ENCODE data around the gene DIDO1.

DNA sequence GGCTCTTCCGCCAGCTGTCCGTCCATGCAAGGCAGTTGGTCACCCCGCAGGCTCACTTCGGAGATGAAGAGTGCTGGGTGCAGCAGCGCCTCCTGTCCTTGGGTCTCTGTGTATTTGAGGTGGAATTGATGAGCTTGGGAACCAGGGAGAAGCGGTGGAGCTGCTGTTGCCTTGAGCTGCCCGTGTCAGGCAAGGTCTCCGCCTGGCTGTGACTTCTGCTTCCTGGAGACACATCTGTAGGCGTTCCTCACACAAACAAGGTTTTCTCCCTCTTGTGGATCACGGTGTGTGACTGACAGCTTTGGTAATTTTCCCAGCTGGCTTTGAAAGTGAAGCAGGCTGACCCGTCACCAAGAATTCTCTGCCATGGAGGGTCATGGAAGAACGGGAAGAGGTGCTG lies 23.7 kb upstream of the DIDO1 start:
- TF ChIP-seq, protein P1, sequence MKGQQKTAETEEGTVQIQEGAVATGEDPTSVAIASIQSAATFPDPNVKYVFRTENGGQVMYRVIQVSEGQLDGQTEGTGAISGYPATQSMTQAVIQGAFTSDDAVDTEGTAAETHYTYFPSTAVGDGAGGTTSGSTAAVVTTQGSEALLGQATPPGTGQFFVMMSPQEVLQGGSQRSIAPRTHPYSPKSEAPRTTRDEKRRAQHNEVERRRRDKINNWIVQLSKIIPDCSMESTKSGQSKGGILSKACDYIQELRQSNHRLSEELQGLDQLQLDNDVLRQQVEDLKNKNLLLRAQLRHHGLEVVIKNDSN (IDR thresholded peaks at IDR 0.05), result no peak
- TF ChIP-seq, protein P2, sequence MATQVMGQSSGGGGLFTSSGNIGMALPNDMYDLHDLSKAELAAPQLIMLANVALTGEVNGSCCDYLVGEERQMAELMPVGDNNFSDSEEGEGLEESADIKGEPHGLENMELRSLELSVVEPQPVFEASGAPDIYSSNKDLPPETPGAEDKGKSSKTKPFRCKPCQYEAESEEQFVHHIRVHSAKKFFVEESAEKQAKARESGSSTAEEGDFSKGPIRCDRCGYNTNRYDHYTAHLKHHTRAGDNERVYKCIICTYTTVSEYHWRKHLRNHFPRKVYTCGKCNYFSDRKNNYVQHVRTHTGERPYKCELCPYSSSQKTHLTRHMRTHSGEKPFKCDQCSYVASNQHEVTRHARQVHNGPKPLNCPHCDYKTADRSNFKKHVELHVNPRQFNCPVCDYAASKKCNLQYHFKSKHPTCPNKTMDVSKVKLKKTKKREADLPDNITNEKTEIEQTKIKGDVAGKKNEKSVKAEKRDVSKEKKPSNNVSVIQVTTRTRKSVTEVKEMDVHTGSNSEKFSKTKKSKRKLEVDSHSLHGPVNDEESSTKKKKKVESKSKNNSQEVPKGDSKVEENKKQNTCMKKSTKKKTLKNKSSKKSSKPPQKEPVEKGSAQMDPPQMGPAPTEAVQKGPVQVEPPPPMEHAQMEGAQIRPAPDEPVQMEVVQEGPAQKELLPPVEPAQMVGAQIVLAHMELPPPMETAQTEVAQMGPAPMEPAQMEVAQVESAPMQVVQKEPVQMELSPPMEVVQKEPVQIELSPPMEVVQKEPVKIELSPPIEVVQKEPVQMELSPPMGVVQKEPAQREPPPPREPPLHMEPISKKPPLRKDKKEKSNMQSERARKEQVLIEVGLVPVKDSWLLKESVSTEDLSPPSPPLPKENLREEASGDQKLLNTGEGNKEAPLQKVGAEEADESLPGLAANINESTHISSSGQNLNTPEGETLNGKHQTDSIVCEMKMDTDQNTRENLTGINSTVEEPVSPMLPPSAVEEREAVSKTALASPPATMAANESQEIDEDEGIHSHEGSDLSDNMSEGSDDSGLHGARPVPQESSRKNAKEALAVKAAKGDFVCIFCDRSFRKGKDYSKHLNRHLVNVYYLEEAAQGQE (IDR thresholded peaks at IDR 0.05; ENCODE audit: low read depth), result no peak
- TF ChIP-seq ZBTB7A (IDR thresholded peaks at IDR 0.05; ENCODE audit: low read depth) (no peak), EP300 (IDR thresholded peaks at IDR 0.05; ENCODE audit: borderline replicate concordance) (no peak), YY1 (IDR thresholded peaks at IDR 0.05; ENCODE audit: low read depth) (no peak), TCF12 (IDR thresholded peaks at IDR 0.05; ENCODE audit: low read depth) (no peak), EGR1 (IDR thresholded peaks at IDR 0.05) (no peak), FOXM1 (IDR thresholded peaks at IDR 0.05; ENCODE audit: borderline replicate concordance, low read depth) (no peak), TAF1 (IDR thresholded peaks at IDR 0.05; ENCODE audit: low read depth) (no peak)
- TF ChIP-seq, protein P3, sequence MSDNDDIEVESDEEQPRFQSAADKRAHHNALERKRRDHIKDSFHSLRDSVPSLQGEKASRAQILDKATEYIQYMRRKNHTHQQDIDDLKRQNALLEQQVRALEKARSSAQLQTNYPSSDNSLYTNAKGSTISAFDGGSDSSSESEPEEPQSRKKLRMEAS (IDR thresholded peaks at IDR 0.05), result no peak

Measured in Ishikawa (cell line).